GM12872 (cell line): Measurements from ENCODE around the gene RND3.

Experiments
- CTCF ChIP-seq: IDR thresholded peaks from 3 replicates; pipeline ENCODE4 v1.5.1; 2011; ENCODE audit warnings: low read depth, mild to moderate bottlenecking, low read length, moderate library complexity; ENCODE audit not compliant: insufficient read depth

RND3 gene

GRCh38 chr2:150465703-150466569 is 21.5 kb downstream of the RND3 start:
- no peak for TF ChIP-seq CTCF

GRCh38 chr2:150464986-150465385 is 22.5 kb downstream of the RND3 start:
- no peak for TF ChIP-seq CTCF

GRCh38 chr2:150464270-150464669 is 23.2 kb downstream of the RND3 start:
- no peak for TF ChIP-seq CTCF

- TF ChIP-seq CTCF, result no peak
Observed at GRCh38 chr2:150462770-150463169, 24.7 kb downstream of the RND3 start.

GRCh38 chr2:150459281-150459680 is 28.2 kb downstream of the RND3 start:
- TF ChIP-seq CTCF, result no peak

GRCh38 chr2:150450765-150451164 is 36.7 kb downstream of the RND3 start:
- TF ChIP-seq CTCF, result no peak

- TF ChIP-seq CTCF, result no peak
Observed at GRCh38 chr2:150449856-150450255, 37.6 kb downstream of the RND3 start.
